ENCODE measurements around the gene METTL8. TPM values are rescaled to one million over a fixed set of nuclear protein-coding genes. Genes with fewer than 3 reads are reported as not detected.

Gene METTL8
- total and polyA plus RNA-seq, 2 of the 13 experiments (the other 11 are each of a cell fraction or from before 2014, with no cell fraction given) = 18.6 to 68.2 TPM

DNA sequence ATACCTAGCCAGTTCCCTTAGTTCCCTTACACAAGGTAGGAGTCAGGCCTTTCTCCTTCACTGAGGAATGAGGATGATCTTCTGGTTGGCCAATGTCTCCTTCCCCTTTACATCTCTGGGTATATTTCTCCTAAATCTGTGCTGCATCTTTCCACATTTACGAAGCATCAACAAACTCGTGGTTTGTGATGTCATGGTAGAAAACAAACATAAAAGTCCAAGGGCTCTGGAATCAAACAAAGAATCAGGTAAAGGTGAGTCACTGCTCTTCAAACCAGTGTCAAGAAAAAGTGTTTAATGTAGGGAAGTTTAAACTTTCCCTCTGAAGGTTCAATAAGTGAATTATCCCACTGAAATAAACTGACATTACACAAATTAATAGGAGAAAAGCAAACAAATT is 122.9 kb downstream of the METTL8 start (continued):
- no peak for TF ChIP-seq ZNF280D (CRISPR knock-in tag; IDR thresholded peaks at IDR 0.05)

DNA sequence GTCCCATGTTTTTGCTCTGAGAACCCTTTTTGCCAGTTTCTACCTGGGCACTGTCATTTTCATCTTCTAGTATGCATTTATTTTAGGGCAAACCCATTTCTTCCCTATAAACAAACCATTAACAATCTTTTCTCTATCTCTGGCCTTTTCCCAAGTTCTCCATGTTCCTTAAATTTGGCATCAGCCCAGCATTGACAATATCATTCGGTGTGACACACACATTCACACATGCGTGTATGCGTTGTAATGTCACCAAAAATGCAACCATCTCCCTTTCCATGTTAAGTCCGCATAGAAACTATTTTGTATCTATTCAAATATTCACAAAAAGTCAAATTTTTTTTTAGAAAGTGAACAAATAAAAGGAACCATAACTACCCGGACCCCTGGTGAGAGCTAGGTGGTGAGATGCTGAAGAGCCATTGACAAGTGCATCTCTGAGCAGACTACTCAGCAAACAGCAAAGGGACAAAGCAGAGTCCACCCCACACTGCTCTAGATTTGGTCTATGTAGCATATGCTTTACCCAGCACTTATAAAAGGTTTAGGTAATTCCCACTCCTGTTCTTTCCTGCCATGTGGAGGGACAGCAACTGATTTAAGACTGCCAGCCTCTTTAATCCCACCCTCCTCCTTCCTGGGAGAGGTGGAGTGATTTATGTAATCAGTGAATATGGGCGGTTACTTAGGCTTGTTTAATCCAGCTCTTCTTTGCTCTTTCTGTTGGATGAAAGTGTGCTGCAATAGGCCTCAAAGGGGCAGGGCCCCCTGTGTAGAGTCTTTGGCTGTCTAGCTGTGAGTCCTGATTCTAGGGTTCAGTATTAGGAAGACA is 124.1 kb downstream of the METTL8 start:
- WGBS (ENCODE audit: low lambda C conversion rate) = 77% methylated on average over 6 of the region's 6 CpGs
- intact Hi-C loops (cut with micrococcal nuclease; ENCODE audit: unreplicated experiment) (no loop called here), in situ Hi-C loops (cut with HindIII; ENCODE audit: extremely low pct_ligation_motif_present, low pct_unique_long_range_greater_than_20kb) (no loop called here)
- H4K20me1 ChIP-seq (ENCODE audit: insufficient read depth, low read length) = no peaks in the 10 kb centered on the region; the same call in 1 of the 2 replicates
- no peaks in the 10 kb centered on the region for H3K36me3 ChIP-seq (replicated peaks in 1 of 2; ENCODE audit: control insufficient read depth in 1 of 2, insufficient read depth in 2 of 2, low read length in 2 of 2)
- no peaks in the 10 kb centered on the region for H3K79me2 ChIP-seq (ENCODE audit: insufficient read depth, low read length)
- H2AFZ ChIP-seq (ENCODE audit: low read length) = no peak overlapping the region
- FAIRE-seq (no peak), ATAC-seq (peak; percentile 65), DNase-seq (ENCODE audit: low spot score) (no peak)
- H3K9ac ChIP-seq (ENCODE audit: insufficient read depth, low read depth, low read length) = no peak overlapping the region
- H3K9me3 ChIP-seq (ENCODE audit: low read length) = peaks cover 18% of the 10 kb centered on the region
- no peak overlapping the region for H3K27ac ChIP-seq (ENCODE audit: extremely low read length, insufficient read depth, low read length)
- H3K27me3 ChIP-seq (ENCODE audit: control insufficient read depth in 1 of 2, insufficient read depth in 2 of 2, low read length in 2 of 2) = no peaks in the 10 kb centered on the region
- H3K4me1 ChIP-seq (ENCODE audit: insufficient read depth, low read length) = peaks cover 26% of the 10 kb centered on the region
- ChIA-PET CTCF (ENCODE audit: low intra/inter-chr PET ratio, low total read pairs) (no interaction called here), POLR2A (interaction anchor here (1.1 kb wide), 1 partner anchor 8 kb away, joined by 3 read pairs; no protein-coding TSS in a partner anchor)
- no TSS peak for BruUV-seq (replicated peaks)
- no peak overlapping the region for H3K4me2 ChIP-seq (ENCODE audit: low read depth, low read length)
- H3K4me3 ChIP-seq (replicated peaks in 1 of 3; ENCODE audit: insufficient read depth in 1 of 3, low read depth in 2 of 3, low read length in 3 of 3) = no peak overlapping the region
- TF ChIP-seq SSRP1 (CRISPR knock-in tag; IDR thresholded peaks at IDR 0.05) (no peak), CERS6 (CRISPR knock-in tag; IDR thresholded peaks at IDR 0.05) (no peak), ARID5B (CRISPR knock-in tag; IDR thresholded peaks at IDR 0.05) (no peak), HMGXB3 (CRISPR knock-in tag; IDR thresholded peaks at IDR 0.05; ENCODE audit: borderline replicate concordance) (no peak), ZMYM3 (CRISPR knock-in tag; IDR thresholded peaks at IDR 0.05) (no peak), KAT2B (IDR thresholded peaks at IDR 0.05; ENCODE audit: borderline replicate concordance, low read depth, low read length) (no peak)

Measured in HepG2 (cell line).